Activated CD4-positive, alpha-beta T cell treated with anti-CD3 and anti-CD28 coated beads, Interleukin-2, amount 10 ng/mL, durations not matched to agents 7 days and 5 days (primary cell): Measurements from ENCODE around the gene RAB4A. TPM values are rescaled to one million over a fixed set of nuclear protein-coding genes. Genes with fewer than 3 reads are reported as not detected.

Source experiments
- CTCF ChIA-PET: fragments of 350-600 bp; sonication (Branson Sonifier 250); formaldehyde crosslinking; loops from one replicate; lab custom pipeline; 2021; ENCODE audit warnings: antibody characterized with exemption; lab: Charles Lee
- POLR2A ChIA-PET: fragments of 350-600 bp; sonication (Branson Sonifier 250); formaldehyde crosslinking; loops from one replicate; lab custom pipeline; 2021; ENCODE audit warnings: antibody characterized with exemption; lab: Charles Lee
- DNase-seq: peaks from one replicate; pipeline ENCODE4 v3.0.0-alpha.2; 2020
- H3K27ac Mint-ChIP-seq: one replicate; pipeline ENCODE4 v1.8.0; 2021; ENCODE audit warnings: mild to moderate bottlenecking, moderate library complexity, mixed read lengths
- H3K27me3 Mint-ChIP-seq: one replicate; pipeline ENCODE4 v1.8.0; 2021; ENCODE audit warnings: mixed read lengths
- H3K36me3 Mint-ChIP-seq: one replicate; pipeline ENCODE4 v1.8.0; 2021; ENCODE audit warnings: low read depth, mixed read lengths
- H3K4me1 Mint-ChIP-seq: one replicate; pipeline ENCODE4 v1.8.0; 2021; ENCODE audit warnings: mixed read lengths
- H3K4me3 Mint-ChIP-seq: one replicate; pipeline ENCODE4 v1.8.0; 2021; ENCODE audit warnings: mild to moderate bottlenecking, moderate library complexity, mixed read lengths
- H3K9me3 Mint-ChIP-seq: one replicate; pipeline ENCODE4 v1.8.0; 2021; ENCODE audit warnings: mixed read lengths
- total RNA-seq, 2 experiments: library from RNA; stranded (reverse); gene quantifications; one replicate each; pipeline ENCODE4 v1.2.3, GENCODE V29; 2021

RAB4A gene
- total RNA-seq, 2 experiments from 2014 or later, result 35.5 to 41.0 TPM

DNA sequence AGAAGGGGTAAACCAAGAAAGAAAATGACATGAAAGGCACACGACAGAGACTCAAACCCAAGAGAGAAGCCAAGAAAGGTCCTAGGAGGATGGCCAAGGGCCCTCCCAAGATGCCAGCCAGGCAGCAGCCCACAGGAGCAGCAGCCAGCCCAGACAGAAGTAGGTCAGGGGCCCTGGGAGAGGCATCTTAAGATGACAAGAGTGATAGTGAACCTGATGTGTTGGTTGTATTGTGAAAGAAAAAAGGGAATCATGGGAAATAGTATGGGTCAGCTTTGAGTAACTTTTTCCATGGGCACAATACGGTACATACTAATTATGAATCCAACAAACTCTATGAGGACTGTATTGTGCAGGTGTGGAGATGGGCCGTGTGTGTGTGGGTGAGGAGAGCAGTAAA lies 68.6 kb downstream of the RAB4A start:
- Mint-ChIP-seq H3K4me3 (peak overlapping the region; percentile 6), H3K9me3 (peaks cover 4% of the 10 kb centered on the region), H3K36me3 (peaks cover 40% of the 10 kb centered on the region), H3K27me3 (no peaks in the 10 kb centered on the region), H3K27ac (no peak overlapping the region), H3K4me1 (peaks cover 53% of the 10 kb centered on the region)
- ChIA-PET CTCF (interaction anchor here (1.5 kb wide), 1 partner anchor 14 kb away, joined by 3 read pairs; no protein-coding TSS in a partner anchor), POLR2A (no interaction called here)
- no peak for DNase-seq

DNA sequence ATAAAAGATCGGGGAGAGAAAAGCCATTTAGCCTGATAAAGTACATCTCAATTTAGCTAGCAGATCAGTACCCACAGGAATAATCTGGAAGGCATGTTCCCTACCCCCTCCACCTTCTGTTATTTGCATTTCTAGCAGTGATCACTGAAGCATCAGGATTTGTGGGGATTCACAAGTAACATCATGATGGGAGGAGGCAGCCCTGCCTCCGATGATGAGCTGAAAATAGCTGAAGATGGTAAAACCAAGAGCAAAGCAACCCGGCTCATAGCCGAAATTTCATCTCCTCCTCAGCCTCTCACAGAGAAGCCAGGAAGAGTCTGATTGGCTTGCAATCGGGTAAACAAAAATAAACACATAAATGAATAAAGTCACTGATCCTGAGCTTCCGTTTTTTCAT lies 69.6 kb downstream of the RAB4A start:
- Mint-ChIP-seq H3K36me3 (peaks cover 30% of the 10 kb centered on the region), H3K27ac (peak overlapping the region; percentile 44), H3K27me3 (peaks cover 4% of the 10 kb centered on the region), H3K4me3 (peak overlapping the region; percentile 79), H3K9me3 (peaks cover 4% of the 10 kb centered on the region), H3K4me1 (peaks cover 53% of the 10 kb centered on the region)
- ChIA-PET CTCF (interaction anchor here (0.8 to 0.9 kb wide), 2 partner anchors 9 to 46 kb away, joined by 3 to 4 read pairs; no protein-coding TSS in a partner anchor), POLR2A (no interaction called here)
- no peak for DNase-seq

DNA sequence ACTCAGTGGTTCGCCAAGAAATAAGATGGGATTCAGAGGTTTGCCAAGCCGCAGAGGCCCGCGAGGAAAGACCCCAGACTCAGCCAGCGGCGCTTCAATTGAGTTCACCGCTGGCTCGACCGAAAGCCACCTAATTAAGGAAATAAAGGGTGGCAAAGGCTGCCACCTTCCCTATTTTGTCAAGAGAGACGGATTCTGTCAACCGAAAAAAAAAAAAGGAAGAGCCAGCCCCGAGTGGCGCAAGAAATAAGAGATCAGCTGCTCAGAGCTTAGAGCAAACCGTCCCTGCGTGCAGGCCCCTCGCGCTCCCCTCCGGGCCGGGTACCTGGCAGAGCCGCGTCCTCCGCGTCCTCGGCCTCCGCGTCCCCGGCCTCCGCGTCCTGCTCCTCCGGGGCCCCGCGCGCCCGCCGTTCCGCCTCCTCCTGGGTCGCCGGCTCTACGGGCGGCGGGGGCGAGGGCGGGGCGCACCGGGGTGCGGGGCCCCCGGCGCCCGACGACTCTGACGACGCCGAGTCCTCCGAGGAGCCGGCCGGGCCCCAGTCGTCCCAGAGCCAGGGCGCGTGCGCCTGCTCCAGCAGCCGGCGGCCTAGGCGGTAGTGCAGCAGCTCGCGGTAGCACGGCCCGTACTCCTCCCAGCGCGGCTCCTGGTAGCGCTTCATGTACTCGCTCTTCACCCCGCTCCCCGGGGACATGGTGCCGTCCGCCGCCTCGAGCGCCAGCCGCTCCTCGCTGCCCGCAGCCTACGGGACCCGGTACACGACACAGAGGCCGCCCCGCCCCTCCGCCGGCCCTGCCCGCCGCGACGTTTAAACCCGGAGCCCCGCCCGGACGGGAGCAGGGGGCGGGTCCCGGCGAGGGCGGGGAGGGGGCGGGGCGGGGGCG lies 71.1 kb downstream of the RAB4A start:
- Mint-ChIP-seq H3K27ac (peak overlapping the region; percentile 95), H3K36me3 (peaks cover 27% of the 10 kb centered on the region), H3K4me3 (peak overlapping the region; percentile 79), H3K4me1 (peaks cover 51% of the 10 kb centered on the region), H3K27me3 (peaks cover 8% of the 10 kb centered on the region), H3K9me3 (peaks cover 4% of the 10 kb centered on the region)
- DNase-seq, result peak; percentile 79
- ChIA-PET POLR2A (interaction anchor here (0.6 kb wide), 1 partner anchor 102 kb away, joined by 6 read pairs; no protein-coding TSS in a partner anchor), CTCF (interaction anchor here (1.2 to 2.0 kb wide), 2 partner anchors 16 to 140 kb away, joined by 3 to 5 read pairs; no protein-coding TSS in a partner anchor)

DNA sequence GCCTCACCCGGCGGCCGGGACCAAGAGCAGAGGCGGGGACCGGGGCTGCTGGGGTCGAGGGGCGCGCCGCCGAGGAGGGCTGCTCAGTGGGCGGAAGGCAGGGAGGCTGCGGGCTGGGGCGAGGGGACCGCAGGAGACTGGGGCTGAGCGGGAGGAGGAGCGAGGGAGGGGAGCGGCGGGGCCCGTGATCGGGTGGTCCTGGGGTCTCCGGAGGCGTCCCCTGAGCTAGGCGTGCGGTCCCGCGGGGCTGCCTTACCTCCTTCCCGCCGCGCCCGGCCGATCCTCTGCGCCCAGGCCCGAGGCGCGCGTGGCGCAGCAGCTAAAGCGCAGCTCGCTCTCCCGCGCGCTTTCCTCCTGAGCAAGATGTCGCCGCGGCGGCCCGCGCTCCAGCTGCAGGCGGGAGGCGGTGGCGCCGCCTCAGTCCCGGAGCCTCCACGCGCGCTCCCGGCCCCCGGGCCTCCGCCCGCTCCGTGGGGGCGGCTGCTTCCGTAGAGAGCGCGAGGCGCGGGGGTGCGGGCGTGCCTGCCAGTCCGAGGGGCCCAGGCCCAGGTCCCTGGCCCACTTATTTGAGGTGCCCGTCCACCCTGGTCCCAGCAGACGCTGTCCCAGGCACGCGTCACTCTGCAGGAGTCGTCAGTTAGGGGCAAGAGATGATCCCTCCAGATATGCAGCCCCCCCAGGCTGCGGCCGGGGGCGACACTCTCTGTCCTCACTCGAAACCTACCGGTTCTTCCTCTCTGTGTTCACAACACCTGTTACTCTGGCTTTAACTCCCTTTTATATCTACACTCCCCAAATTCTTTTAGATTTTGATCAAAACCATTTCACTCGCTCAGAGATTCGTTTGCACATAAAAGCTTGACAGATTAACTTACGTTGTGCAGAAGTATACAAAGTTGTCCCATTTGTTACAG lies 72.0 kb downstream of the RAB4A start, which contains the start of gene CCSAP:
Gene CCSAP (minus strand): TSS at position 392 of the 914 bp plus-strand sequence. CDS start 582 bp downstream, outside the sequence.
- ChIA-PET CTCF (interaction anchor here (1.2 to 2.0 kb wide), 2 partner anchors 17 to 139 kb away, joined by 3 to 5 read pairs; no protein-coding TSS in a partner anchor), POLR2A (interaction anchor here (0.6 kb wide), 1 partner anchor 101 kb away, joined by 6 read pairs; no protein-coding TSS in a partner anchor)
- peaks cover 4% of the 10 kb centered on the region for H3K9me3 Mint-ChIP-seq

DNA sequence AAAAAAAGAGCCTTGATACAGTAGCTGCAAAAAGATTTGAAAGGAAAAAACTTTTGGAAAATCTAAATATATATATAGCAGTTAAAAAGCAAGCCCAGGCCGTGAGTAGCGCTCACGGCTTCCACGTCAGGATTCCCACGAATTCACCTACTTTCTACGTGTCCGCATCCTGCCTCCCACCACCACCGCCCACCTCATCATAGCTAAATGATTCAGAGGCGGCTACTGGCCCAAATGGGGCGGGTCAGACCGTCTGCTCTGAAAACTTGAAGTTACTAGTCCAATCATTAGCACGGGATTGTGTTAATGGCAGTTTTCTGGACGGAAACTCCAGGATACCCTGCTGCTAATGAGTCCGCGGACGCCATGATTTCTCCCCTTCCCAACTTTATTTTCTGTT lies 73.2 kb downstream of the RAB4A start:
- H3K27ac Mint-ChIP-seq, result no peak overlapping the region
- peaks cover 4% of the 10 kb centered on the region for H3K9me3 Mint-ChIP-seq
- POLR2A ChIA-PET, result interaction anchor here (0.7 kb wide), 1 partner anchor 39 kb away, joined by 3 read pairs; no protein-coding TSS in a partner anchor
- CTCF ChIA-PET, result no interaction called here
- no peak overlapping the region for H3K4me3 Mint-ChIP-seq
- DNase-seq, result no peak
- peaks cover 31% of the 10 kb centered on the region for H3K4me1 Mint-ChIP-seq
- H3K36me3 Mint-ChIP-seq, result peaks cover 15% of the 10 kb centered on the region
- H3K27me3 Mint-ChIP-seq, result peaks cover 17% of the 10 kb centered on the region

More for the DNA sequence above, 72.0 kb downstream of the RAB4A start, which contains the start of gene CCSAP:
- DNase-seq, result peak; percentile 57
- Mint-ChIP-seq H3K4me1 (peaks cover 44% of the 10 kb centered on the region), H3K36me3 (peaks cover 24% of the 10 kb centered on the region), H3K27me3 (peaks cover 16% of the 10 kb centered on the region), H3K4me3 (peak within 1 kb of the TSS; percentile 79), H3K27ac (peak within 1 kb of the TSS; percentile 95)

DNA sequence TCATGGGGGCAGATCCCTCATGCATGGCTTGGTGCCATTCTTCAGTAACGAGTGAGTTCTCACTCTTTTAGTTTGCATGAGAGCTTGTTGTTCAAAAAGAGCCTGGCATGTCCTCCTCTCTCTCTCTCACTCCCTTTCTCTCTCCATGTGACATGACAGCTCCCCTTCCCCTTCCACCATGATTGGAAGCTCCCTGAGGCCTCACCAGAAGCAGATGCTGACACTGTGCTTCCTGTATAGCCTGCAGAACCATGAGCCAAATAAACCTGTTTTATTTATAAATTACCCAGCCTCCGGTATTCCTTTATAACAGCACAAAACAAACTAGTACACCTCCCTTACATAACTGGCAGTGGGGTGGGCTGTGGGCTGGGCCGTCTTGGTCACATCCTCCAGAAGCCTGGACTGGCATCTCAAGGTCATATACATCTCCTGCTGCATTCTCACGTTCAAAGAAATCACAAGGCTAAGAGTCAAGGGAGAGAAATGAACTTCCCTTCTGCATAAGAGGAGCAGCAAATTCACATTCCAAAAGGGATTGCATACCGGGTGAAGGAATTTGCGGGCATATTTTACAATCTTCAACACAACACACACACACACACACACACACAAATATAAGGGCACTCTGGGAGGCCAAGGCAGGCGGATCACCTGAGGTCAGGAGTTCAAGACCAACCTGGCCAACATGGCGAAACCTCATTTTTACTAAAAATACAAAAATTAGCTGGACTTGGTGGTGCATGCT lies 74.2 kb downstream of the RAB4A start:
- ChIA-PET POLR2A (interaction anchor here (0.7 kb wide), 1 partner anchor 38 kb away, joined by 3 read pairs; no protein-coding TSS in a partner anchor), CTCF (interaction anchor here (0.9 to 1.5 kb wide), 2 partner anchors 15 to 86 kb away, joined by 3 to 4 read pairs; no protein-coding TSS in a partner anchor)
- Mint-ChIP-seq H3K4me3 (no peak overlapping the region), H3K27me3 (peaks cover 21% of the 10 kb centered on the region), H3K36me3 (peaks cover 8% of the 10 kb centered on the region), H3K27ac (no peak overlapping the region), H3K9me3 (peaks cover 4% of the 10 kb centered on the region), H3K4me1 (peaks cover 22% of the 10 kb centered on the region)
- DNase-seq, result no peak

DNA sequence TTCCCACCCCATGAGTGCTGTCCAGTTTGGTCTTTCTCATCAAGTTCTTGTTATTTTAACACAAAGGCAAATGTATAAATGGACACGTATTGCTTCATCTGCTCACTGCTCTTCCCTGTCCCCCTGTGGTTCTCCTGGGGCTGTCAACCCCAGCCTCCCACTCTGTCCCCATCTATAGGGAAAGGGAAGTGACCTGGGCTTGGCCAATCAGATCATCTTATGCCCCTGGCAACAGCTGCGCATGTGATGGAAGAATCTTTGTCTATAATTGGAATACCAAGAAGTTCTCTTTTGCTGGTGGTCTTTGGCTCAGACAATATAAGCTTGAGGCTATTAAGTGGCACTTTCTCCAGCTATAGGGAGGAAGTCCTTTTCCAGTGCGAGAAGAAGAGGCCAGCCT lies 76.6 kb downstream of the RAB4A start:
- Mint-ChIP-seq H3K4me3 (no peak overlapping the region), H3K9me3 (peaks cover 4% of the 10 kb centered on the region), H3K36me3 (no peaks in the 10 kb centered on the region), H3K4me1 (peaks cover 7% of the 10 kb centered on the region), H3K27me3 (peaks cover 29% of the 10 kb centered on the region), H3K27ac (no peak overlapping the region)
- ChIA-PET POLR2A (no interaction called here), CTCF (interaction anchor here (0.8 to 1.3 kb wide), 3 partner anchors 9 to 180 kb away, joined by 3 to 4 read pairs (median 3); no protein-coding TSS in a partner anchor)
- DNase-seq, result no peak

DNA sequence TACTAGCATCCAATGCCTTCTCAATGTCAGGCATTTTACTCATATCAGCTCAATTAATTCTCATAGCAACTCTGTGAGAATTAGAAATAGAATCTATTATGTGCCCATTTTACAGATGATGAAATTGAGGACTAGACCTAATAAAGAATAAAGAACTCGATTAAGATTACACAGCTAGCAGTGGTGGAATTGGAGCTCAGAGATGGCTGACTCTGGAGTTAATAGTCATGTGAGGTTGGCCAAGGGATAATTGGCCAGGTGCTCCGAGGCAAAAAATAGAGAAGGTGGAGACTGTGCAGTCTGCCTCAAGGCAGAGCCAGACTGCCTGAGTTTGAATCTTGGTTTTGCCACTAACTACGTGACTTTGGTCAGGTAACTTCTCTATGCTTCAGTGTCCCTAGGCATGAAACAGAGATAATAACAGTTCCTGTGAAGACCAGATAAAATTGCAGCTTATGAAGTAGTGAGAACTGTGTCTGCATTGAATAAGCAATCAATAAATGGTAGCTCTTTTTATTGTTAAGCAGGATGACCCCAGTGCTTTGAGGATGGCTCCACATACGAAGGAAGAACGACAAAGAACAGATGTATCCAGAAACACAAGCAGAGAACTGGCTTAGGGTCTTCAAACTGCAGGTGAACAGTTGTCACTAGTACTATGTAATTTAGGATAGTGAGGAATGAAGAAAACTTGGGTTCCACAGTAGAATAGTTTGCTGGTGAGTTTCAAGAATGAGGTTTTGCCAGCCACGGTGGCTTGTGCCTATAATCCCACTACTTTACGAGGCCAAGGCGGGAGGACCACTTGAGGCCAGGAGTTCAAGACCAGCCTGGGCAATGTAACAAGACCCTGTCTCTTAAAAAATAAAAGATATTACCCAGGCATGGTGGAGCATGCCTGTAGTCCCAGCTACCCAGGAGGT lies 78.8 kb downstream of the RAB4A start:
- Mint-ChIP-seq H3K27ac (no peak overlapping the region), H3K36me3 (no peaks in the 10 kb centered on the region), H3K27me3 (peaks cover 41% of the 10 kb centered on the region), H3K4me1 (no peaks in the 10 kb centered on the region), H3K9me3 (no peaks in the 10 kb centered on the region), H3K4me3 (no peak overlapping the region)
- DNase-seq, result no peak
- ChIA-PET POLR2A (no interaction called here), CTCF (interaction anchor here (0.6 to 1.1 kb wide), 2 partner anchors 14 to 142 kb away, joined by 3 read pairs; no protein-coding TSS in a partner anchor)

DNA sequence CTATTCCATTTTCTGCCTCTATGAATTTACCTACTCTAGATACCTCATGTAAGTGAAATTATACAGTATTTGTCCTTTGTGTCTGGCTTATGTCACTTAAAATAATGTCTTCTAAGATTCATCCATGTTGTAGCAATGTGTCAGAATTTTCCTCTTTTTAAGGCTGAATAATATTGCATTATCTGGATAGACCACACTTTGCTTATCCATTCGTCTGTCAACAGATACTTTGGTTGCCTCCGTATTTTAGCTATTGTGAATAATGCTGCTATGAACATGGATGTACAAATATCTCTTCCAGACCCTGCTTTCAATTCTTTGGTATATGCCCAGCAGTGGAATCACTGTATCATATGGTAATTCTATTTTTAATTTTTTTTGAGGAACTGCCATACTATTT lies 82.1 kb downstream of the RAB4A start:
- Mint-ChIP-seq H3K9me3 (peaks cover 3% of the 10 kb centered on the region), H3K4me3 (no peak overlapping the region), H3K27ac (no peak overlapping the region), H3K36me3 (no peaks in the 10 kb centered on the region), H3K4me1 (no peaks in the 10 kb centered on the region), H3K27me3 (peaks cover 56% of the 10 kb centered on the region)
- ChIA-PET POLR2A (no interaction called here), CTCF (no interaction called here)
- no peak for DNase-seq

DNA sequence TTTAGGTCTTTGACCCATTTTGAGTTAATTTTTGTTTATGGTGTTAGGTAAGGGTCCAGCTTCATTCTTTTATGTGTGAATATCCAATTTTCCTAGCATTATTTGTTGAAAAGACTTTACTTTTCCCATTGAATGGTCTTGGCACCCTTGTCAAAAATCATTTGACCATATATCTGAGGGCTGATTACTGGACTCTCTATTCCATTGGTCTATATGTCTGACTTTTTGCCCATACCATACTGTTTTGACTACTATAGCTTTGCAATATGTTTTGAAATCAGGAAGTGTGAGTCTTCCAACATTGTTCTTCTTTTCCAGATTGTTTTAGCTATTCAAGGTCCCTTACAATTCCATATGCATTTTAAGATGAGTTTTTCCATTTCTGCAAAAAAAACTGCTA lies 83.3 kb downstream of the RAB4A start:
- ChIA-PET CTCF (interaction anchor here (1.2 kb wide), 1 partner anchor 9 kb away, joined by 3 read pairs; no protein-coding TSS in a partner anchor), POLR2A (no interaction called here)
- H3K4me3 Mint-ChIP-seq, result no peak overlapping the region
- peaks cover 3% of the 10 kb centered on the region for H3K9me3 Mint-ChIP-seq
- no peak for DNase-seq
- no peak overlapping the region for H3K27ac Mint-ChIP-seq
- H3K27me3 Mint-ChIP-seq, result peaks cover 66% of the 10 kb centered on the region
- H3K36me3 Mint-ChIP-seq, result no peaks in the 10 kb centered on the region
- H3K4me1 Mint-ChIP-seq, result no peaks in the 10 kb centered on the region
